Cerebellar cortex (tissue), 1 donor: ENCODE results near the gene USP13.

Experiments used
- DNase-seq: peaks from one replicate; pipeline ENCODE4 v3.0.0-alpha.2; 2015; ENCODE audit warnings: low spot score

Gene USP13

DNA sequence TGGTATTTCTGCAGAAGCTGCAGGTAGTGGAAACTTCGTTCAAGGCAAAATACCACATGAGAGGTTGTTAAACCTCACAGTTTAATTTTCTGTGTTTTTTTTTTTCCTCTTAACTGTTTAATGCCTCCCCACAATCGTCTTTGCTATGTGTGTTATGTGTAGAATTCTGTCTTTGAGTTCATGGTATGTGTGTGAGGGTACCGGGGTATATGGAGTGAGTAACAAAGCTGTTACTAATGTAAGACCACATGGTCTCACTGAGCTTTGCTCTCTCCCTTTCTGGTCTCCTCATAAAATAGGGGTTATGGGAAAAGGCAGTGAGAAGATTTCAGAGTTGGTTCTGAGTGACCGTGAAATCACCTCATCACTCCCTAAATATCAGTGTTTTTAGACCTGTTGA, 143.6 kb downstream of the USP13 start:
- no peak for DNase-seq

DNA sequence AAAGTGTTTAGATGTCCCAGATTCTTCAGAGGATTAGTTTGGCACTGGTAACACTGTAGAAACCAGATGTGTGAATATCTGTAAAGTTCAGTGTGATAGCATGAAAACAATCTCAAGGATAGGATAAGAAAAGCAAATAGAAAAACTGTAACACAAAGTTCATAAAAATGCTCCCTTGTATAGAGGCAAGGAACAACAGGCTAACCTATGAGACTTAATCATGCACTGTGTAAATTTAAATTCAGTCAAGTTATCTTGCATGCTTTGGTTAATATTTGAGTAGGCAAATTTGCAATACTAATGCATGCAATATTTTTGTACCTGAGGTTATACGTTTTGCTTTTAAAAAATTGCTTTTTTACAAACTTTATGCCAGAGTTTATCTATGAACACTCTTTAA, 144.4 kb downstream of the USP13 start:
- DNase-seq: no peak

GRCh38 chr3:179801263-179801662, 148.4 kb downstream of the USP13 start:
- DNase-seq: no peak

DNA sequence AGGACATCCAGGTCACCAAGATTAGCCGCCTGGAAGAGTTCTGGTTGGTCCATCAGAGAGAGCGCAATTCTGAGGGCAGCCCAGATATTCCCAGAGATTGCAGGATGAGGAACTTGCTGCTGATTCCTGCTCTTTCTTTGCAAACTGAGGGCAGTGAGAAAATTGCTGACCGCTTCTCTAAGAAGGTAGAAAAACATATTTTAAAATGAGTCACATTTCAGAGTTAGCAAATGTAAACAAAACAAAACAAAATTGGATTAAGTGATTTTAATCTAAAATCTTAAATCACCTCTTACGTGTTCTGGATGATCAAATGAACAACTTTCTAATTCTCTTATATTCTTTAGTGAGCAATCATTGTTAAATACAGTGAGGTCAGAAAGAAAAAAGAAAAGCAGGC, 149.0 kb downstream of the USP13 start:
- DNase-seq: no peak

- no peak for DNase-seq
Observed at GRCh38 chr3:179806177-179806576, 153.3 kb downstream of the USP13 start.

DNA sequence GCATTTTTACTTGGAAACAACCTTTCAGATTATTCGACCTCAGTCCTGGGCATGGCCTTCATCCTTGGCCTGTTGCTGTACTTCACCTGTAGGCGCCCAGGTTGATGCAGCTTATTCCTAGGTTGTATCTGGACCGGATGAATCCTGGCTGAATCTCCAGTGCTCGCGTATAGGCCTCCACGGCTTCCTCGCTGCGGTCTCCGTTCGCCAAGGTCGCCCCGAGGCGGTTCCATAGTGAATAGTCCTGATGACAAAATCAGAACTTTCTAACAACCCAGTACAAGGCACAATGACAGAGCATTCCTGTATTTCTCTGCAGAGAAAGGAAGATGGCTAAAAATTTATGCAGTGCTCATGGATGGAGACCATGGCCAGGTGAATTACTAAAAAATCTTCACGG, 154.7 kb downstream of the USP13 start:
- no peak for DNase-seq

DNA sequence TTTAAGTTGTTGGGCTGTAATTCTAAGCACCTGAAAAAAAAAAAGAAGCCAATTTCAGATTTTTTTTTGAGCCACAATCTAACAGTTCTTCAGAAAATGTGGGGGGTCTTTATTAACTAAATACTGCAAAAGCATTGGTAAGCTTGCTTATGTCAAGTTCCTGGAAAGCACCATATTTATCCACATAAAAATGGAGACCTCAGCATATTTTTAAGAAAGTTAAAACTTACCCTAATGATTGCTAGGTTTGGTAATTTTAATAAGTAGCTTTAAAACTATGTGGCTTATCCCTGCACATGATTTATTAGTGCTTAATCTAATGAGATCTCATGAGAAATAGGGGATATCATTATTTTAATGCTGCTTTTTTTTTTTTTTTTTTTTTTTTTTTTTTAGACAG, 156.8 kb downstream of the USP13 start:
- no peak for DNase-seq

GRCh38 chr3:179811321-179812095, 158.7 kb downstream of the USP13 start:
- DNase-seq: peak; percentile 42

GRCh38 chr3:179812096-179812382, 159.2 kb downstream of the USP13 start:
- no peak for DNase-seq

GRCh38 chr3:179819379-179819778, 166.5 kb downstream of the USP13 start:
- DNase-seq: no peak

DNA sequence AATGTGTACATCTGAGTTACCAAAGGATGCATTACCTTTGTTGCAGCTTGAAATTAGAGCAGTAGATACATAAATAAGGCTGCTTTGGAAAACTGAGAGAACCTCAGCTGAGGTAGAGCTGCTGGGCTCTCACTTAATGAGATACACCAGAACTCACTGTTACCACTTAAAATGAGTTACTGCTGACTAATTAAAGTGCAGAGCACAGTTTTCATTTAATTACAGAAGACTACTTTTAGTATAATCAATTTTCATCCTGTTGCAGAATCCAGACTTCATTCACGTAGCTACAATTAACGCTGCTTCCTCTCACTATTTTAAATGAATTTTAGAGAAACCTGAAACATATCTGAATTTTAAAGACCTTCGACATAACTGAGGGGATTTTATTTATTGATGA, 169.5 kb downstream of the USP13 start:
- DNase-seq: no peak

- DNase-seq: no peak
Observed at GRCh38 chr3:179825527-179826246, 172.8 kb downstream of the USP13 start.

- DNase-seq: no peak
Observed at GRCh38 chr3:179826247-179826637, 173.4 kb downstream of the USP13 start.

DNA sequence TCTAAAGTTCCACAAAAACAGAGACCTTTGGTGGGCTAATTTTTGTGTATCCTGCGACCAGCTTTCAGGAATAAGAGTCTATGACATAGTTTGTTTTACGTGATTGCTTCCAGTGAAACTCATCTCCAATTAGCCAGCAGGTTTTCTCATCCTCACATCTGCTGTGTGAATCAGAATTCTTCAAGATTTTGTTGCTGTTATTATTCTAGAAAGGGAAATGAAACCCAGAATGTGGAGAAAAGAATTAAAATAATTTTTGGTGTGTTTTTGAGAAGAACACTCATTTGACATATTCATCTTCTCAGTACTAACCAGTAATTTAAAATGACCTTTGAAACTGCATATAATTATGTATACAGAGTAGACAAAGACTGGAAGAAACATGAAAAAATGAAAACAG, 175.9 kb downstream of the USP13 start:
- DNase-seq: no peak

- no peak for DNase-seq
Observed at GRCh38 chr3:179829401-179829800, 176.6 kb downstream of the USP13 start.

GRCh38 chr3:179832333-179832854, 179.6 kb downstream of the USP13 start:
- no peak for DNase-seq

GRCh38 chr3:179833294-179833693, 180.5 kb downstream of the USP13 start:
- DNase-seq: no peak

GRCh38 chr3:179837374-179837773, 184.5 kb downstream of the USP13 start:
- DNase-seq: no peak
